Measurements from ENCODE around the gene SOWAHB.

The SOWAHB gene

GRCh38 chr4:76897536-76898384 is at the start of gene SOWAHB:
TSS of gene SOWAHB (minus strand) at chr4:76898144. CDS start at chr4:76897849, 295 bp downstream.
- no peak for DNase-seq (ENCODE audit: low spot score)

- peak; percentile 11 for DNase-seq (ENCODE audit: low spot score)
Measured at GRCh38 chr4:76947369-76947768, 49.4 kb upstream of the SOWAHB start.

- no peak for DNase-seq (ENCODE audit: low spot score)
Measured at GRCh38 chr4:76943790-76944189, 45.8 kb upstream of the SOWAHB start.

- DNase-seq (ENCODE audit: low spot score) = no peak
Measured at GRCh38 chr4:76943129-76943620, 45.2 kb upstream of the SOWAHB start.

- no peak for DNase-seq (ENCODE audit: low spot score)
Measured at GRCh38 chr4:76939184-76939583, 41.2 kb upstream of the SOWAHB start.

- no peak for DNase-seq (ENCODE audit: low spot score)
Measured at GRCh38 chr4:76931576-76932276, 33.8 kb upstream of the SOWAHB start.

- no peak for DNase-seq (ENCODE audit: low spot score)
Measured at GRCh38 chr4:76931087-76931486, 33.1 kb upstream of the SOWAHB start.

GRCh38 chr4:76930685-76931084 is 32.7 kb upstream of the SOWAHB start:
- DNase-seq (ENCODE audit: low spot score) = no peak

- no peak for DNase-seq (ENCODE audit: low spot score)
Measured at GRCh38 chr4:76926841-76927240, 28.9 kb upstream of the SOWAHB start.

- no peak for DNase-seq (ENCODE audit: low spot score)
Measured at GRCh38 chr4:76923619-76924357, 25.8 kb upstream of the SOWAHB start.

GRCh38 chr4:76920715-76921114 is 22.8 kb upstream of the SOWAHB start:
- DNase-seq (ENCODE audit: low spot score) = no peak

- no peak for DNase-seq (ENCODE audit: low spot score)
Measured at GRCh38 chr4:76909711-76910110, 11.8 kb upstream of the SOWAHB start.

- no peak for DNase-seq (ENCODE audit: low spot score)
Measured at GRCh38 chr4:76905521-76905920, 7.6 kb upstream of the SOWAHB start.

GRCh38 chr4:76904646-76905190 is 6.8 kb upstream of the SOWAHB start:
- no peak for DNase-seq (ENCODE audit: low spot score)

GRCh38 chr4:76902233-76902890 is 4.4 kb upstream of the SOWAHB start:
- DNase-seq (ENCODE audit: low spot score) = no peak

GRCh38 chr4:76898949-76899645 is 1.2 kb upstream of the SOWAHB start:
- DNase-seq (ENCODE audit: low spot score) = no peak

GRCh38 chr4:76898385-76898692 is 395 bp upstream of the SOWAHB start:
- no peak for DNase-seq (ENCODE audit: low spot score)

- no peak for DNase-seq (ENCODE audit: low spot score)
Measured at GRCh38 chr4:76896614-76897535, 1.1 kb downstream of the SOWAHB start.

GRCh38 chr4:76896048-76896447 is 1.9 kb downstream of the SOWAHB start:
- no peak for DNase-seq (ENCODE audit: low spot score)

- no peak for DNase-seq (ENCODE audit: low spot score)
Measured at GRCh38 chr4:76895619-76896018, 2.3 kb downstream of the SOWAHB start.

Measured in hematopoietic multipotent progenitor cell treated with erythropoietin and hydrocortisone succinate and interleukin-3 and kit ligand, for 15 days (in vitro differentiated cells).